GM12801 (cell line): ENCODE results near the gene ZNF609.

Source experiments
- CTCF ChIP-seq: IDR thresholded peaks from one replicate; pipeline ENCODE4 v1.5.1; 2011; ENCODE audit warnings: control low read depth; ENCODE audit not compliant: insufficient read length; ENCODE audit errors: extremely low read depth

Gene ZNF609

GRCh38 chr15:64580696-64581407 is 120.5 kb downstream of the ZNF609 start:
- TF ChIP-seq CTCF: no peak

- TF ChIP-seq CTCF: no peak
Observed at GRCh38 chr15:64581408-64581761, 121.0 kb downstream of the ZNF609 start.

- TF ChIP-seq CTCF: no peak
Observed at GRCh38 chr15:64582202-64582601, 121.8 kb downstream of the ZNF609 start.

GRCh38 chr15:64583519-64583918 is 123.1 kb downstream of the ZNF609 start:
- no peak for TF ChIP-seq CTCF

- no peak for TF ChIP-seq CTCF
Observed at GRCh38 chr15:64583983-64584382, 123.6 kb downstream of the ZNF609 start.

GRCh38 chr15:64586259-64586870 is 126.0 kb downstream of the ZNF609 start:
- no peak for TF ChIP-seq CTCF

GRCh38 chr15:64586984-64587383 is 126.6 kb downstream of the ZNF609 start:
- TF ChIP-seq CTCF: no peak
